C4-2B (cell line): ENCODE results near the gene GRHL3.

Experiments
- ZFX ChIP-seq: fragments of 450-650 bp; IDR thresholded peaks from 2 replicates; pipeline ENCODE4 v1.6.1; 2017
- TF ChIP-seq, protein P1 (sequence below): fragments of 450-650 bp; conservative IDR thresholded peaks from 2 replicates; pipeline ENCODE4 v1.5.1; 2017; ENCODE audit warnings: mild to moderate bottlenecking

DNA sequence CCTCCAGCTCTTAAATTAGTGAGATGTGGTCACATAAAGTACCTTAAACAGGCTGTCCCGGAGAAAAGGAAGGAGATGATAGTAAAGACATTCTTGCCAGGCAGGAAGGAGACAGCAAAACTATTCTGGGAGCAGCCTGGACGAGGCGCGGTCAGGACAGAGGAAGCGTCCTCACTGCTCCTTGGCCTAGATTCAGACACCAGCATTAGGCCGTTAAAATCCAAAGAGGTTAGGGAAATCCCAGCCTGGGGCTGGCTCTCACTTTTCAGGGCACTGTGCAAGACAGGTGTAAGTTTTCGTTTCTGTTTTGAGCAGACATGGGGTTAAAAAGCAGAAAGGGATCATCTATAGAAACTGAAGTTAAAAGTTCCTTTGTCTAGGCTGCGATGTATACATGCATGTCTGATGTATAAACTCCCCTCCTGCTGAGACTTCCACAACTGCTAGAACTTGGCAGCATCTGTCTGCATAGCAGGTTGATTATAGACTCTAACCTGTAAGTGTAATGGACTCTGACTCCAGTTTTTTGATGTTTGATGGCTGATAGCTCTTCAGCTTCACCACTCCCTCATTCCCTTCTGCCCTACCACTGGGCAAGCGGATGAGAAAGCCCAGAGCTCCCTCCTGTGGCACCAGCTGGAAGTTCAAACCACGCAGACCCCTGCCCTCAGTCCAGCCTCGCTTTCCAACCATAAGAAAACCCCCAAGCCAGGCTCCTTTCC lies 72.9 kb downstream of the GRHL3 start:
- TF ChIP-seq, protein P1, sequence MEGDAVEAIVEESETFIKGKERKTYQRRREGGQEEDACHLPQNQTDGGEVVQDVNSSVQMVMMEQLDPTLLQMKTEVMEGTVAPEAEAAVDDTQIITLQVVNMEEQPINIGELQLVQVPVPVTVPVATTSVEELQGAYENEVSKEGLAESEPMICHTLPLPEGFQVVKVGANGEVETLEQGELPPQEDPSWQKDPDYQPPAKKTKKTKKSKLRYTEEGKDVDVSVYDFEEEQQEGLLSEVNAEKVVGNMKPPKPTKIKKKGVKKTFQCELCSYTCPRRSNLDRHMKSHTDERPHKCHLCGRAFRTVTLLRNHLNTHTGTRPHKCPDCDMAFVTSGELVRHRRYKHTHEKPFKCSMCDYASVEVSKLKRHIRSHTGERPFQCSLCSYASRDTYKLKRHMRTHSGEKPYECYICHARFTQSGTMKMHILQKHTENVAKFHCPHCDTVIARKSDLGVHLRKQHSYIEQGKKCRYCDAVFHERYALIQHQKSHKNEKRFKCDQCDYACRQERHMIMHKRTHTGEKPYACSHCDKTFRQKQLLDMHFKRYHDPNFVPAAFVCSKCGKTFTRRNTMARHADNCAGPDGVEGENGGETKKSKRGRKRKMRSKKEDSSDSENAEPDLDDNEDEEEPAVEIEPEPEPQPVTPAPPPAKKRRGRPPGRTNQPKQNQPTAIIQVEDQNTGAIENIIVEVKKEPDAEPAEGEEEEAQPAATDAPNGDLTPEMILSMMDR, result no peak; the same call in none of the 2 replicates
- no peak for TF ChIP-seq ZFX
